Endothelial cell of hepatic sinusoid (primary cell): ENCODE measurements around the gene PTGS1.
"Not testable (repeated sequence)": the region's sequence is repeated elsewhere in the genome, so short reads cannot be mapped to it uniquely, and the experiment has no call there.

Experiments
- in situ Hi-C: cut with HindIII; loops from 2 replicates; pipeline ENCODE4 v1.10.0; 2017; ENCODE audit warnings: low sequenced_read_pairs

PTGS1 gene

DNA sequence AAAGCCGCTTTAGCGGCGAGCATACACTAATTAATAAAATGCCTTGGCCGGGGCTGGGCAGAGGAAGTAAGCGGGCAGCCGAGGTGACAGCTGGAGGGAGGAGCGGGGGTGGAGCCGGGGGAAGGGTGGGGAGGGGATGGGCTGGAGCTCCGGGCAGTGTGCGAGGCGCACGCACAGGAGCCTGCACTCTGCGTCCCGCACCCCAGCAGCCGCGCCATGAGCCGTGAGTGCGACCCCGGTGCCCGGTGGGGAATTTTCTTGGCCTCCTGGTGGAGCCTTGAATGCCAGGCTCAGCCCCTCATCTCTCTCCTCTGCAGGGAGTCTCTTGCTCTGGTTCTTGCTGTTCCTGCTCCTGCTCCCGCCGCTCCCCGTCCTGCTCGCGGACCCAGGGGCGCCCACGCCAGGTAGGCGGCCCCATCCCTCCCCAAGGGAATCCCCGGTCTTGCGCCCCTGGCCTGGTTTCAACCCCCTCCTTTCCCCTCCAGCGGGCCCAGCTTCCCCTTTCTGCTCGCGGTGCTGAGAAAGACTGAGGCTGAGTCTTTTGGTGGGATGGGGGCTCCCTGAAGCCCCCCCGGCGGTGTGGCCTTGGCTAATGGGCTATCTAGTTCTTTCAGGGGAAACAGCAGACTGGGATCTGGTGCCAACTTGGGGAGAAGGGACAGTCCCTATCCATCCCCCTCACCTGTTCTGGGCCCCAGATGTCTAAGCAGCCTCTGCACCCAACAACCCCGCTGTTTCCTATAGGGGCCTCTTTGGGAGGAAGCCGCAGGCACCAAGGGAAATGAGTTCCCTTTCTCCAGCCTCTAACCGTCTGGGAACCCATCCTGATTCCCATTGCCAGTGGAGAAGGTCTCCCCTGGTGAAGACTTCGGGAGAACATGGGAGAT lies at the start of gene PTGS1:
TSS of gene PTGS1 (plus strand) at position 156 of the 887 bp plus-strand sequence. CDS start at position 217, 61 bp downstream.
- in situ Hi-C loops, result no loop called here

GRCh38 chr9:122322553-122322952 lies 48.3 kb upstream of the PTGS1 start:
- in situ Hi-C loops, result no loop called here

DNA sequence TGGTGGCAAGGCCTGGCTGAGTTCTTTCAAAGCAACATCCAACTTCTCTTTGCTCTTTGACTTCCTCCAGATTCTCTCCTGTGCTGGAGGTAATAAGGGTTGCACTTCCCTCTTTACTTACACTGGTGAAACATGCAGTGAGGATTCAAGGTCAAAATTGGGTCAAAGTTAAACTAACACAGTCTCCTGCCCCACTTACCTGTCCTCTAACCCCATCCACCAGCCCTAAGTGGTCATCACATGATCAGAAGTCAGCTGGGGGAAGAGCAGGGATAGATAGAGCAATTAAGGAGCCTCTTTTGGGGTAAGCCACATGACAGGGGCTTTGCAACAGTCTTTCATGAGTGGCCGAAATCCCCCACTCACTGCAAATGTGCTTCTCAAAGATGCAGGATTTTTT lies 46.2 kb upstream of the PTGS1 start:
- in situ Hi-C loops, result not testable (repeated sequence)

DNA sequence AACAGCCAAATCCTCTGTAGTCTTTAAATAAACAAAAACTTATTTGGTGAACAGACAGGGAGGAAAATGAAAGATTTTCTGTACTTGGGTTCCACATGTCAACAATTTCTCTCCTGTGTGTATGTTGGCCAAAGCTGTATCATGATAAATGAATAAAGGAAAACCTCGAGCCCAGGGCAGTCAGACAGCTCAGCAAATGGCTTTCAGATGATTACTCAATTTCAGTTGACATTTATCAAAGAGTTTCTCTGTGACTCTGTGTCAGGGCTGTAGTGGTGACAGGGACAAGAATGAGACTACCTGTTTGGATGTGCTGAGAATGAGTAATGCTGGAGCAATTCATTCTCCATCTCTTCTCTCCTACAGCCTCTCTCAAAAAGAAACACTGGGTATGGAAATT lies 45.7 kb upstream of the PTGS1 start:
- in situ Hi-C loops, result no loop called here

DNA sequence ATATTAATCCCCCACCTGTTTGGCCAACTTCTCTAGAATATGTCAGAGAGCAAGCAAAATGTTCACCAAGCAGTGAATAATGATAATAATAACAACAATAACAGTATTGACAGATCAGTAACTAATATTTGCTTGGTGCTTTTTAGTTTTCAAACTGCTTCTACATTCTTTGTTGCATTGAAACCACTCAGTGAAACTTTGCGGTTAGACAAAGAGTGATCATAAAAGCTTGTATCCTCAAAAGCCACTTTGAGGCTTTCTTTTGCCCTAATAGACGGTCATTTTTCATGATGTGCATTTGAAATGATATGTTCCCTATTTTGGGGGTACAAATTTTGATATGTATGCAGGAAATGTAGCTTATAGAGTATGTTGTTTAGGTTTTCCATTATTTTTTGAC lies 43.6 kb upstream of the PTGS1 start:
- in situ Hi-C loops, result no loop called here

DNA sequence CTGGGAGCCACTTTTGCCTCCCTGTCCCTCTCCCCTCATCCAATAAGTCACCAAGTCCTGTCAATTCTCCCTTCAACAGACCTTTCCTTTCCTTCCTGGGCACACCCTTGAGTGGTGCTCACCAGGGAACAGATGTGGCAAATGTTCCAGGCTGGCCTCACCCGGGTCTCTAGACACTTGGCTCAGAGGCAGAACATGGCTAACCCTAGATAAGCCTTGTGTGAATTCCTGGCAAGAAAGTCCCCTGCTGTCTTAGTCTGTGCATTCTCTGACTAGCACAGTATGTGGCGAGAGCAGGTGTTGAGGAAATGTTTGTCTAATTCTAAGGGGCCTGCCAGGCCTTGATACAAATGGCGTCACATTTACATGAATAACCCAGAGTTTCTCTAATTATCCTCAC lies 41.2 kb upstream of the PTGS1 start:
- in situ Hi-C loops, result no loop called here

DNA sequence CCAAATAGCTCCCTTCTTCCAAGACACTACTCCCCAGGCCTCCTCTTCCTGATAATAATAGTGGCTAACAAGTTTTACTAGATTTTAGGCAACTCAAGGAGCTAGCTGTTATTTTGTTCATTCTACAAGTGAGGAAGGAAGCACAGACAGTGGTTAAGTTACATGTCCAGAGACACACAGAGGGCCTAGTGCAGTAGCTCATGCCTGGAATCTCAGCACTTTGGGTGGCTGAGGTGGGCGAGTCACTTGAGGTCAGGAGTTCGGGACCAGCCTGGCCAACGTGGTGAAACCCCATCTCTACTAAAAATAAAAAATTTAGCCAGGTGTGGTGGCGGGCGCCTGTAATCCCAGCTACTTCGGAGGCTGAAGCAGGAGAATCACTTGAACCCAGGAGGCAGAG lies 40.4 kb upstream of the PTGS1 start:
- in situ Hi-C loops, result not testable (repeated sequence)

GRCh38 chr9:122331523-122331927 lies 39.3 kb upstream of the PTGS1 start:
- in situ Hi-C loops, result no loop called here

- in situ Hi-C loops, result no loop called here
These were observed 38.7 kb upstream of the PTGS1 start for GRCh38 chr9:122332083-122332482.

- in situ Hi-C loops, result no loop called here
These were observed 38.2 kb upstream of the PTGS1 start for GRCh38 chr9:122332644-122333043.

- in situ Hi-C loops, result no loop called here
These were observed 37.5 kb upstream of the PTGS1 start for GRCh38 chr9:122333169-122333808.

DNA sequence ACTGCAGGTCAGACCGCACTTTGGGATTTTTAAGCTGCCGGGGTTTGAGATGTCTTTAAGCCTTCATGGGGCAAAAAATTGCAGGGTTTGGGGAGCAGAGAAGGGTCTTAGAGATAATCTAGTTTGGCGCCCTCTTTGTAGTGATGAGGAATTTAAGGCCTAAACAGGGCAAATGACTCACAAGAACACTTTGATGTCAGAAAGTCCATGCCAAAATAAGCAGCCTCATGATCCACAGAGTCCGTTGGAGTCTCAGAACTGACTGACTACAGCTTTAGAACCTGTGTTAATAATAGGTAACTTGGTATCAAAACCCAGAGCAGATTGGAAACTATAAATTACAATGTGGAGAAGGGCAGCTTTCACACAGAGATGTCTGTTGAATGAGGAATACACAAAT lies 35.9 kb upstream of the PTGS1 start:
- in situ Hi-C loops, result no loop called here

- in situ Hi-C loops, result no loop called here
These were observed 34.6 kb upstream of the PTGS1 start for GRCh38 chr9:122336189-122336588.

DNA sequence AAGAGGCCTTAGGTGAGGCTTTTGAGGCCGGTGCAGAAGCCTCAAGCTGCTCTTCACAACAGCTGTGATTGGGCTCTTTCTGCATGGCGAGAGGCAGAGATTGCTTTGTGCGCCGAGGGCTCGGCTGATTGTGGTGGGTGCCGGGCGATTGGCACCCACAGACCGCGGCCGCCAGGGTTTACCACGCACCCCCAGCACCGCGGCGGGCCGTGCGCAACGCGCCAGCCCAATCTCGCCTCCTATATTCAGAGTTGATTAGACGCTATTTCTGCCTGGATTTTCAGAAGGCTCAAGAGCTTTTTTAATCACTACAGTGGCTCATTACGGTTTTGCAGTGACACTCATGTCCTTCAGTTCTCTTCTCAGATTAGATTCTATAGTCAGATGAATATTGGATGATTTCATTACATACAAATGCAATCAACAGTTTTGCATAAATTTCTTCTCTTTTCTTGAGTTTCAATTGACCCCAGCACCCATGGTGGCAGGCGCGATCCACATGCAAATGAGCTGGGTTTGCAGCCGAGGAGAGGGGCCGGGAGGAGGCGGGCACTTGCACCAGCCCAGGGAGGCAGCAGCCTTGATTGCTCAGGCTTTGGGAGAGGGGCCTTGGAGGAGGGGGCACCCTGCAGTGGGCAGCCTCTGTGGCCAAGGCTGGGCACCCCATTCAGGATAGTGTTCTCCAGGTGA lies 33.8 kb upstream of the PTGS1 start:
- in situ Hi-C loops, result no loop called here

DNA sequence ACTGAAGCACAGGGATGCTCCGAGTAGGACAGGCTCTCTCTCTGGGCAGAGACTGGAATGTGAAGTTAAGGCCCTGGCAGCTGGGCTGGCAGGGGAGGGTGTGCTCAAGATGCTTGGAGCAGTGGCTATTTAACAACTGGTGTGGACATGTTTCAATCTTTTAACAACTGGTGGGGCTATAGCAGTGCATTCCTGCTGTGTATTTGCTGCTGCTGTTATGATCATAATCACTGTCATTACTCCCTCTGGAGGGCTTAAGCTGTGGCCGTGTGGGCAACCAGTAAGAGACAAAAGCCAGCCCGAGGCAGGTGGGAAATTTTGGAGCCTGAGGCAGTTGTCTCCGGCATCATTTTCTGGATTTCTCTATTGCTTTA lies 33.3 kb upstream of the PTGS1 start:
- in situ Hi-C loops, result no loop called here

- in situ Hi-C loops, result no loop called here
These were observed 32.3 kb upstream of the PTGS1 start for GRCh38 chr9:122338536-122338935.

DNA sequence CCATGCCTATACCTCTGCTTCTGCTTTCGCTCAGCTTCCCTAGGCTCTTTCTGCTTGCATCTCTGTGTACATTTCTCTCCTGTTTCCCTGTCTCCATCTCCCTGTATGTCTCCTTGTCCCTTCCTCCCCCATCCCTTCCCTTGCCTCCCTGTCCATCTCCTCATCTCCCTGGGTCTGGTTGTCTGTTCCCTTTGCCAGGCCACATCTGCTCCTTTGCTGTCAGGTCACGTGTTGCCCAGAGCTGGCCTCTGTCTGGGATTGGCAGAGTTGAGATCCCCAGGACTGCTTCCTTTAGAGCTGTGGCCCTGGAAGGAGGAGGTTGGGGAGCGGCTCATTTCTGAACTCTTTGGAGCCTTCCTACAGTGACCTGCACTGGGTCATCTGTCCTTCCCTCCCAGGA lies 31.8 kb upstream of the PTGS1 start:
- in situ Hi-C loops, result no loop called here

DNA sequence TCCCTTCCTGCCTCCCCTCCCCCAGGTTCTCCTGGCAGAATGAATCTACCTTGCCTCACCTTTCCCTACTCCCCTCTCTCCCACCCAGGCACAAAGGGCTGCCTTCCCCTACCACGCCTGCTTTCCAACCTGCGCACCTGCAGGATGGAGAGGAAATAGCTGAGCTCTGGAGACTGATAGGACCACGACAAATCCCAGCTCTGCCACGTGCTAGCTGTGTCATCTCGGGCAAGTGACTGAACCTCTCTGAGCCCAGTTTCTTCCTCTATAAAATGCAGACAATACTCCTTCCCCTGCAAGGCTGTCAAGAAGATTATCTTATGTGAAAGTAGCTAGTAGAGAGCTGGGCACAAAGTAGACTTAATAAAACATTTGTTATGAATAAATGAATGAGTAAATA lies 31.2 kb upstream of the PTGS1 start:
- in situ Hi-C loops, result no loop called here

- in situ Hi-C loops, result loop anchor here (5.0 kb wide), 2 partner anchors 188 to 218 kb away; no protein-coding TSS in a partner anchor
These were observed 30.7 kb upstream of the PTGS1 start for GRCh38 chr9:122340161-122340560.

DNA sequence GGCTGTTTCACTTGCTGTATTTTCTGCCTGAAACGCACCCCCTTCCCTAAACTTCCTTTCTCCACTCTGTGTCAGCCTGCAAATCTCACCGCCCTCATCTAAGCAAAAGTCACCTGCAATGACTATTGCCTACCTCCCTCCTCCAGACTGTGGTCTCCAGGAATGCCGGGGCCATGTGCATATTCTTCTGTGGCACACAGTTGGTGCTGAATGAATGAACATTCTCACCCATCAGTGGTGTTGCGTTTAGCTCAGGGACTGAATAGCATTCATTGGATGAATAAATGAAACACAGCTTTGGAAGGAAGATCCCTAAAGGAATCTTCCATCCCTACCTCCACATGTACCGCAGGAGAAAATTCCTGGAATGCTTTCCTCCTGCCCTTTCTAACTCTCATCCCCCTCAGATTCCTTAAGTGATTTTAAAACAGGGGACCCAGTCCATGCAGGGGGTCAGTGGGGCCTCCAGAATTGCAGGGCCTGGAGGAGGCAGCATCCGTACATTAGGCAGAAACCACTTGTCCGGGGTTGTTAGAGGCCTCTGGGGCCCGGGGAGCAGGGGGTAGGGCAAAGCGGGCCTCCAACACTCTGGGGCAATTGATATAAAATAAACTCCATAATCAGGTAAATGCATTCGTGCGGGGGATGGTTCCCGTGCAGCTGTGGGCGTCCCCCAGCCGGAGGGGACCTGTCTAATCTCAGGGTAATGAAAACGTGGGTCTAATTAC lies 28.3 kb upstream of the PTGS1 start:
- in situ Hi-C loops, result loop anchor here (5.0 kb wide), 2 partner anchors 190 to 220 kb away; no protein-coding TSS in a partner anchor
